GM21737 (cell line): Measurements from ENCODE around the gene ARL8B.
"Not testable (repeated sequence)": the region's sequence is repeated elsewhere in the genome, so short reads cannot be mapped to it uniquely, and the experiment has no call there.

Experiments used
- ATAC-seq: cut with Tn5 transposase; IDR thresholded peaks from one replicate; pipeline ENCODE4 v1.9.1; 2021; ENCODE audit warnings: mild to moderate bottlenecking, moderate library complexity; ENCODE audit not compliant: unreplicated experiment

ARL8B gene

DNA sequence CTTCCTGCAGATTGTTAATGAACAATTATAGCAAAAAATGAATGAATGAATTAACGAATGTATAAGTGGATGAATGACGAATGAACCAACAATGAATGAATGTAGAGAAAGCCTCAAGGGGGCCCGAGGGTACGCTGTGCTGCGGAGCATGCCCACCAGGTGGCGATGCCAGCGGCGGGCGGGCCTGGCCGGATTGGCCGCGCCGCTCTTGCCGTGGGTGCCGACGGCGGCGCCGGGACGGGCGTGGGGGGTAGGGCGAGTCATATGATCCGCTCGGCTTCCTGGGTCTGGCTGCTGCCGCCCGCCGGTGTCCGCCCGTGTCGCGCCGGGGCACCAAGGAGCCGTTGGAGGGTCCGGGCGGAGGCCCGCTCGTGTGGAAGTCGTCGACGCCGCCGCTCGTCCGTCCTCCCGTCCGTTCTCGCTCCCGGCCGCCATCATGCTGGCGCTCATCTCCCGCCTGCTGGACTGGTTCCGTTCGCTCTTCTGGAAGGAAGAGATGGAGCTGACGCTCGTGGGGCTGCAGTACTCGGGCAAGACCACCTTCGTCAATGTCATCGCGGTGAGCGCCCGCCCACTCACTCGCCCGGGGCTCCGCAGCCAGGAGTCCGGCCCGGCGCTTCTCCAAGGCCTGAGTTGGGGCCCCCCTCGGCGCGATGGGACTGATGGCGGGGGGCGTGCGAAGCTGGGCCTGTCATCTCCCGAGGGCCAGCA lies at the start of gene ARL8B:
Gene ARL8B (plus strand): TSS at position 263 of the 711 bp plus-strand sequence. CDS start 174 bp downstream, at position 437.
- ATAC-seq = peak; percentile 99

DNA sequence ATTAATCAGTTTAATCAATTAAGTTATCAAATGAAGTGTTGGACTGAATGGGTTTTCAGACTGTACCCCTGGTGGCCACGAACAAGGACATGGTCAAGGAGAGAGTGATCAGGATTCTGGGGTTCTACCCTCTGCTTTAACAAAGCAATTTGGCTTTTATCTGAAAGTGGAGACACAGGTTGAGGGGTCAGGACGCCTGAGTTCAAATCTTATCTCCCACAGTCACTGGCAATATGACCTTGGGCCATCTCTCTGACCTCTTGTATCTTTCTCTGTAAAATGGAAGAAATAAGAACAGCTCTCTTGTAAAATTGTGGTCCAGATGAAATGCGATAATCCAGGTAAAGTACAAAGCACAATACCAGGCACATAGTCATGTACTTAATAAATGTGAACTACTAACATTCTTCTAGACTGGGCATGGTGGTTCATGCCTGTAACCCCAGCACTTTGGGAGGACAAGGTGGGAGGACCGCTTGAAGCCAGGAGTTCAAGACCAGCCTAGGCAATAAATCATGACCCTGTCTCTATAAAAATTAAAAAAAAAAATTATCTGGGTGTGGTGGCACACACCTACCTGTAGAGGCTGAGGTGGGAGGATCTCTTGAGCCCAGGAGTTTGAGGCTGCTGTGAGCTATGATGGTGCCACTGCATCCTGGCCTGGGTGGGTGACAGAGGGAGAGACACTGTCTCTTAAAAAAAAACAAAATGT lies 48.6 kb upstream of the ARL8B start:
- no peak for ATAC-seq

DNA sequence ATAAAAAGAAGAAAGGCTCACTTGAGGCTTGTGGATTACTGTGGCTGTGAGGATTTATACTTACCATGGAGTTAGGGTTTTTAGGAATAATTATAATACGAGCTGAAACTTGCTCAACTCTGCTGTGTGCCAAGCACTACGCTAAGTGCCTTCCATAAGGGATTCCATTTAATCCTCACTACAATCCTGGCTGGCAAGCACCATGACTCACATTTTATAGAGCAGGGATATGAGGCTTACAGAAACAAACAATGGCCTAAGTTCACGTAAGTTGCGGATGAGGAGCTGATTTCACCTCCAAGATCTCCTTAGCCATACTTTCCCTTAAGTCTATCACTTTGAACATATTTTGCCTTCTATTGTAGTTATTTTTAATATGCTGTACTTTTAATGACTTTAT lies 43.9 kb upstream of the ARL8B start:
- no peak for ATAC-seq

DNA sequence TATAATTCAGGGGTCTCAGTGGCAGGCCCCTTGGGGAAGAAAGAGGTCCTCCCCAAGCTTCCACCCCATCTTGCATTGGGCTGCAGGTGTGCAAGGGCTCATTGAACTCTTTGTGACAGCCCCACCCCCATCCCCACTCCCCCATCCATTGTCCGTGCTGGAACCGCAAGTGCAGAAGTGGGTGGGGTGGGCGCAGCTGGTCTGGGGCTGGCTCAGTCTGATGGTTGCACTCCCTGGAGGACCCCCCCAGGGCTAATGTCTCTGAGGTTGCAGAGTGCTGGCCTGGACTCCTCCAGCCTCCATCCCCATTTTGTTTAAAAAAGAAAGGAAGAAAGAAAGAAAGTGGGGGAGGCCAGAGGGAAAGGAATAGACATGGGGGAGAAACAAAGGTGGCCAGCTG lies 42.3 kb upstream of the ARL8B start:
- no peak for ATAC-seq

DNA sequence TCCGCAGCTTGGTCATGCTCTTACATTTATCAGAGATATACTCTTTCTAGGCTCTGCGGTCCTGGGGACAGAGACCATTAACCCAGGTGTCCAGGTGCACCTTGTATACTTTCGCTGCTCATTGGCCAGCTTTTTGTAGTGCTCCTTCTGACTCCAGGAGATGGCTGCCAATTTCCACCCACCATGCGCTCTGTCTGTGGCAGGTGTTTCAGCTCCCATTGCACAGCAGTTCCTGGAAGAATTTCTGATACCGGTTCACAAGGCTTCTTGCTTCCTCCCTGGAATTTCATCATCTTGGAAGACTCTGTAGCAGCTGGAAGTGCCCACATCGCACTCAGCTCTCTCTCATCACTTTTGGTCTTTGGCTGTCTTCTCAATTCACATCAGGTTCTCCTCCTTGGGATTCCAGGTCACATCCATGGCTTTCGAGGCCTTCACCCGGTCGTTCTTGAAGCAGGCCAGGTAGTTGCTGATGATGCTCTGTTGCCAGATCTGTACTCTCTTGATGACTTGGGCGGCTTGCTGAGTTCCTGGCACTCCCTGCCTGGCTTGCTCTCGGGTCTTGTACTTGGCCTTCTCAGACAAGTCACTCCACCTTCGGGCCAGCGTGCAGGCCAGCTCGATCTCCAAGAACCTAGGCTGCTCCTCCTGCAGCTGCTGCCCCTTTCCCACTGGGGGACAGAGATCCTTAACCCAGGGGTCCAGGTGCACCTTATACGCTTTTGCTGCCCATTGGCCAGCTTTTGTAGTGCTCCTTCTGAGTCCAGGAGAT lies 41.1 kb upstream of the ARL8B start:
- ATAC-seq = no peak

DNA sequence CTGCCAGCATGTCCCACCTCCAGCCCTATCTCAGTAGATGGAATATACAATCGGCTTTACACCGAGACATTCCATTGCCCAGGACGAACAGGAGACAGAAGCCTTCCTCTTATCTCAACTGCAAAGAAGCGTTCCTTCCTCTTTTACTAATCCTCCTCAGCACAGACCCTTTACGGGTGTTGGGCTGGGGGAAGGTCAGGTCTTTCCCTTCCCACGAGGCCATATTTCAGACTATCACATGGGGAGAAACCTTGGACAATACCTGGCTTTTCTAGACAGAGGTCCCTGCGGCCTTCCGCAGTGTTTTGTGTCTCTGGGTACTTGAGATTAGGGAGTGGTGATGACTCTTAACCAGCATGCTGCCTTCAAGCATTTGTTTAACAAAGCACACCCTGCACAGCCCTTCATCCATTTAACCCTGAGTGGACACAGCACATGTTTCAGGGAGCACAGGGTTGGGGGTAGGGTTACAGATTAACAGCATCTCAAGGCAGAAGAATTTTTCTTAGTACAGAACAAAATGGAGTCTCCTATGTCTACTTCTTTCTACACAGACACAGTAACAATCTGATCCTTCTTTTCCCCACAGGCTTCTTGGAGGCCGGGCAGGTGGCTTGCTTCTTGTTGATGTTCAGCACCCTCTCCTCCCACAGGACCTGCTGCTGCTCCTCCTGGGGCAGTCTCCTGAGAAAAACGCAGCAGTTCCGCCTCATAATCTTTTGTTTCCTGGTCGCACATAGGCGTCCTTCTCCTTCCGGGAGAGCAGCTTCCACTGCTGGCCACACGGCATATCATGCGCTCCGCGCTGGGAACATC lies 39.9 kb upstream of the ARL8B start:
- ATAC-seq = not testable (repeated sequence)

DNA sequence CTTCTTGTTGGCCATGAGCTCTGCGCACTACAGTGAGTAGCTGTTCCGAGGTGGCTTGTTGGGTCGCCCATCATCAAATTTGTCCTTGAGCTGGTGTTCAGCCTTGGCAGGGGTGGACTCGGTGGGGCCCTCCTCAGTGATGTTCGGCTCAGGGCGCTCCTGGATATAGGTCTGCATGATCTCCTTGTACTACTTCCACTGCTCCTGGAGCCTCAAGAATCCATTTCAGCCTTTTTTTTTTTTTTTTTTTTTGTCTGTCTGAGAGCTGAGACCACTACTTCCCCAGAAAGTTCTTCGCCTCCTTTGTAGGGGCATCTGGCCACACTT lies 39.3 kb upstream of the ARL8B start:
- no peak for ATAC-seq

DNA sequence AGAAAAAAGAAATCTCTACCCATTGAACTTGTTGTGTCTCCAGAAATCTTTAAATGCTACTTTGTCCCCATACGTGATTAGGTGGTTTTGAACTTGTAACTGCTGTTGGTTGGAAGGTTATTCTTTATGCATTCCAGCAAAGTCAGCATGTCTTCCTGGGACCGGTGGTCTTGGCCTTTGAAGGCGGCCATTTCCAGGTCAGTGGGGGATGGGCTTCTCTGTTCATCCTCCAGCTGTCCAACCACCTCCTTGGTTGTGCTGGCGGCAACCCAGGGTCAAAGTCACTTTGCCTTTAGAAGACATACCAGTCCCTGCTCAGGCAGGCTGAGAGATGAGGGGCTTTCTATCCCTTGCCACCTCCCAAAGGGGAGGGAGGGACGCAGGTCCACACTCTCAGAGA lies 37.9 kb upstream of the ARL8B start:
- ATAC-seq = no peak

DNA sequence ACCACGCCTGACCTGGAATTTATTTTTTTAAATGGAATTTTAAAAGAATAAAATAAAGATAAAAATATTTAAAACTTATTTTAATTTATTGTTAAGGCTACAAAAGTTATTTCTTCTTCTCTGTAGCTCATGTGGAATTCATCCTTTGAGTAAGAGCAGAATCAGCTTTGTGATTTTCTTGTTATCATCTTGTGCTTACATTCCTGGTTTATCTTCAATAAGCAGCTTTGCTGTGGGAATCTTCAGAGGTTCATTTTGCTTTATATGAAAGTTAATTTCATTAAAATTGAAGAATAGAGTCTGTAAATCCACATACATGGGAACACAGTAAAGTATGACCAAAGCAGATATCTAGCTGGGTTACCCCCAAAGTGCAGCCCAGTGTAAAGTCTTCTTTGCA lies 35.4 kb upstream of the ARL8B start:
- ATAC-seq = no peak

DNA sequence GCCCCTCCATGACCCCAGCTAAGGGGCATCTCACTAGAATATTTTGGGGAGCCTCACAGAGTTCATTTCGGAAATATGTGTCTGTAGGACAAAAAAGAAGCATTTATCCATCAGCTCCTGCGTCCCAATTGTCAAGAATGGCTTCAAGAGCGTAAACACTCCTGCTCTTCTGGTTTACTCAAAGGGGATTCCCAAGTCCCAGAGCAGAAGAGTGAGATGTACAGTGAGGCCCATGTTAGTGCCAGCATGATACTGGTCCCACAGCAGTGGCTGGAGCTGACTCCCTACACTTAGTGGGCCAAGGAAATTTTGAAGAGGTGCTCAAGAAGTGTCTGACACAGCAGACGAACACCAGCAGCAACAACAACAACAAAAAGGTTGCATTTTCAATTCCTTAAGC lies 34.9 kb upstream of the ARL8B start:
- ATAC-seq = no peak

DNA sequence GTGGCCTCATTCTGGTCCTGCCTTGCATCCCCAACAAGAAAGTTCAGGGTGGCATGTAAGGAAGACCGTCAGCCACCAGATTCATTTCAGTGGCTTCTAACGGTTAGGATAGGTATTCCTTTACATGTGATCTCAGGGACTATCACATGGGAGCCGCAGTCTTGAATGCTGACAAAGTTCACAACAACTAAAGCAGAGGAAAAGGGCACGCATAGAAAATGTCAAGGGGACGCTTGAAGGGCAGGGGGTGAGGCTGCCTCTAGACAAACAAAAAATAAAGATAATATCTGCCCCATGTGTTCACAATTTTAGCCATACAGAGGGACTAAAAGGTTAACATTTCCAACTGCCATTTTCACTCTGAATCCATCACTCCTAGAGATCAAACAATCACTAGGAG lies 31.9 kb upstream of the ARL8B start:
- ATAC-seq = no peak

DNA sequence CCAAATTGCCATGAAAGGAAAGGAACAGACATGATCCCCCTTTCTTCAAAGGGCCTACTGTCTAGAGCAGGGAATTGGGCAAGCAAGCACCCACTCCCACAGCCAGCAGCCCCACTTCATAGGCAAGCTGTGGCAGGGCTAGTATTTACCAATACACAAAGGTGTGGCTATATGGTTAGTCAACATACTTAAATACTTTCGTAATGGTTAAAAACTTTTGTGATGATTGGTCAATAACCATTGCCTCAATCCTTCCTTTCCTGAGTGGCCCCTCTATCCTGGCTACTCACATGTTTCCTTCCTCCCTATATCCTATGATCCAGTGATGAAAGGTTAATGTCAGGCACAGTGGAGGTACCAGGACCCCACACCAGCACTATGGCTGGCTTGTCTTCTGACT lies 30.1 kb upstream of the ARL8B start:
- ATAC-seq = no peak

DNA sequence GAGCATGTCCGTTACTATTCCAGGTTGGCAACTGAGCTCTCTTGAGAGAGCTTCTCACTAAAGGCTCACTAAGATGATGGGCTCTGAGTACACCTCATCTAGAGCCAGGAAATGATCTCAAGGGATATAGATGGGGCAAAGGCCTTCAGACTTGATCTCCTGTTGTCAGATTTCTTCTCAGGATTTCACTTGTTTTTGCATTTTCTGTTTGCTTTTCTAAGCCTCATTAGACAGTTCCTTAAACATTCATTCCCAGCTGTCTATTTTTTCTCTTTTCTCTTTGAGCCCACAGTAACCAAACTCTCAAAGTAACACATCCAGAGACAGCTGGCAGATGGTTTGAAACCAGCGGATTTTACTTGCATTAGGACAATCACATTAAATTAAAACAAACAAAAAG lies 28.4 kb upstream of the ARL8B start:
- no peak for ATAC-seq

DNA sequence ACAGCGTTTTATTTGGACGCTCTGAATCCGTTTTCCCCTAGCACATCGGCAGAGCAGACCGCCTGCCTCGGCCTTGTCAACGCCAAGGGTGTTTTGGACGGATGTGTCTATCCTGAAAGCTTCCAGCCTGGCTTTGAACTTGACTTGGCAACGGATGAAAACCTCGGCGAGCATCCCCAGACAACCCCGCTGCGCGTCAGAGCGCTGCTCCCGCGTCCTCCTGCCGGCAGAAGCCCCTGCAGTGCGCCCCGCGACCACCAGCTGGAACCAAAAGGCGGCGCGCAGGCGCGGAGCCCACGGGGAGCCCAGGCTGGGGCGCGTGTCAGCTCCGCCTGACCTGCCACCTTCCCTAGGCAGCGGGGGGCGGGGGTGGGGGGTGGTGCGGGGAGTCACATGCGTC lies 26.2 kb upstream of the ARL8B start:
- no peak for ATAC-seq

DNA sequence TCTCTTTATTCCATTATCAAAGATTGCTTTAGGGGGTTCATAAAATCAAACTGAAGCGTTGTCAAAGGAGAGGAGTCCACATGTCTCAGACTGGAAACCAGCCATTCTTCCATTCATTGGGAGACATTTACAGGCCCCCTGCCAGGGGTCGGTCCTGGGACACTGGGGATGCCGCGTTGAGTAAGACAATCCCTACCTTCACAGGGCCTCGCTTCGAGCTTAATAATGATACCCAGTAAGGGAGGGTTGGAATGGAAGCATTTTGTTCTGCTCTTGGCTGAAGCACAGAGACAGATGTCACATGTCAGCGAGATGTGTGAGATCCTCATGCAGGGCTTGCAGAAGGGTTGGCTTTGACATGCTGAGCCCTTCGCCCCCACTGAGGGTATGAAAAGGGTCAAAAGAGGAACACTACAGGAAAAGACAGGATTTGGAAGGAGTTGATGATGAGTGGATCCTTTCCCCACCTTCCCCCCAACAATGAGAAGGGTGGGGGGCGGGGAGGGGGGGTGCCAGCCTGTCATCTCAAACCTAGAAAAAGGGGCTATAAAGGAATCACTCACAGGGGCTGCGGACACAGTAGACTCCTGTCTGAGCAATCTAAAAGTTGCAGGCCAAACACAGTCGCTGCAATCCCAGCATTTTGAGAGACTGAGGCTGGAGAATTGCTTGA lies 25.6 kb upstream of the ARL8B start:
- no peak for ATAC-seq

DNA sequence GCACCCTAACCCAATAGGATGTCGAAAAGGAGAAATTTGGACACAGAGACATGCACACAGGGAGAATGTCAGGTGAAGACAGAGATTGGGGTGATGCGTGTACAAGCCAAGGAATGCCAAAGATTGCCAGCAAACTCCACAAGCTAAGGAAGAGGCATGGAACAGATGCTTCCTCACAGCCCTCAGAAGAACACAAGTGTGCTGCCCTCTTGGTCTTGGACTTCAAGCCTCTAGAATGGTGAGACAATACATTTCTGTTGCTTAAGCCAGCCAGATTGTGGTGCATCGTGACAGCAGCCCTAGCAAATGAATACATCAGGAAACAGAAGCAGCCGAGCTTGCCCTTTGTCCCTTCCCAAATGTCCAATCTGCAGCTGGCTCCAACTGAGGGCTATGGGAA lies 23.7 kb upstream of the ARL8B start:
- no peak for ATAC-seq

DNA sequence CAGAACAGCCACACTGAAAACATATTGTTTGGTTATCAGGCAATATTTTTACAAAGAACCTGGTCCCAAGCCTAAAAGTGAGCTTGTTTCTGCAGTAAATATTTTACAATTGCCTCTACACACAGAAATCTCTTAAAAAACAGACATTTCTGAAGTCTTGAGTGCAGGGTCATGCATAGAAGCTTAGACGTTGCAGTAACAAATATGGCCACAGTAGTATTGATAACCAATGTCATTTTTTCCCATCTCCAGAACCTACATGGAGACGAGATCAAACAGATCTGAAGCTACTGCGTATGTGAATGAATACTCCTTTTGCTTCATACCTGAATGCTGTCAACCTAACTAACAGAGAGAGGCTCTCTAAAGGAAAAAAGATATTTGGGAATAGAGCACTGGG lies 19.6 kb upstream of the ARL8B start:
- no peak for ATAC-seq

DNA sequence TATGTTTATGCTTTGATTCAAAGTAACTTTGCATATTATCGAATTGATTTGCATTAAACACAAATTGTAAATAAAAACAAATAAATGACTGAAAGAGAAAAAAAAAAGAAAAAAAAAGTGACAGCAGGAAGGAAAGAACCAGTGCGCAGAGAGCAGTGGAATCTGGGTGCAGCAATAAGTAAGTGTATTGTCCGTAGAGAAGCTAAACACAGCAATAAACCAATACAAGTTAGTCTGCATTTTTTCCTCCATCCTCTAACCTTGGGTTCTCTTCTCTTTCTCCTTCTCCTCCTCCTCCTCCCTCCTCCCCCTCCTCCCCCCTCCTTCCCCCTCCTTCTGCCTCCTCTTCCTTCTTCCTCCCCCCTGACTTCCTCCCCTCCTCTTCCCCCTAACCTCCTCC lies 18.3 kb upstream of the ARL8B start:
- ATAC-seq = no peak

DNA sequence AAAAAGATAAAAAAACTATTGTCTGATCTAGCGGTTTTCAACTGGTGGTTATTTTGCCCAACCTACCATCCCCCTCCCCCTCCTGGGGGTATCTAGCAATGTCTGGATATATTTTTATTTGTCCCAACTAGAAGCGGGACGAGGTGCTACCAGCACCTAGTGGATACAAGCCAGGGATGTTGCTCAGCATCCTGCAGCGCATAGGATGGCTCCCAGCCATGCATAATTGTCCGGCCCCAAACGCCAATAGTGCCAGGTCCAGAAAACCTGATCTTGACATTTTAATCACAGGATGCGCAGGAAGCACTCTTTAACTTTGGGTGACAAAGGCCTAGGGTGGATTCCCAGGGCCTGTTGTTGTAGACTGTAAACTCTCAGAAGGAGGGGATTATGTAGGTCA lies 17.0 kb upstream of the ARL8B start:
- ATAC-seq = no peak

DNA sequence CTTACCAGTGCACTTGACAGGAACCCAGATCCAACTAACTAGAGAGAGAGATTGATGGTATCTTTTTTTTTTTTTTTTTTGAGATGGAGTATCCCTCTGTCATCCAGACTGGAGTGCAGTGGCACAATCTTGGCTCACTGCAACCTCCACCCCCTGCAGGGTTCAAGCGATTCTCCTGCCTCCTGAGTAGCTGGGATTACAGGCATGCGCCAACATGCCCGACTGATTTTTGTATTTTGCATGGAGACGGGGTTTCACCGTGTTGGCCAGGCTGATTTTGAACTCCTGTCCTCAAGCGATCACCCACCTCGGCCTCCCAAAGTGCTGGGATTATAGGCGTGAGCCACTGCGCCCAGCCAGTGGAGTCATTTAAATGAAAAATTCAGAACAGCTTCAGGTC lies 15.7 kb upstream of the ARL8B start:
- ATAC-seq = not testable (repeated sequence)

DNA sequence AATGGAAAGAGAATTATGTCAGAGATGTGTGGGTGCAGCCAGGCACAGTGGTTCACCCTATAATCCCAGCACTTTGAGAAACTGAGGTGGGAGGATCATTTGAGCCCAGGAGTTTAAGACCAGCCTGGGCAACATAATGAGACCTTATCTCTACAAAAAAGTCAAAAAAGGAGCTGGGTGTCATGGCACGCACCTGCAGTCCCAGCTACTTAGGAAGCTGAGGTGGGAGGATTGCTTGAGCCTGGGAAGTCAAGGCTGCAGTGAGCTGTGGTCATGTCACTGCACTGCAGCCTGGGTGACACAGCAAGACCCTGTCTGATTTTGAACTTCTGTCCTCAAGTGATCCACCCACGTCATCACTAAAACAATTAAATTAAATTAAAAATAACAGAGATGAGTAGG lies 15.2 kb upstream of the ARL8B start:
- not testable (repeated sequence) for ATAC-seq
